Osteoblast (primary cell): ENCODE measurements around the gene TLCD3B. TPM values are rescaled to one million over a fixed set of nuclear protein-coding genes. Genes with fewer than 3 reads are reported as not detected.

Experiments used
- DNase-seq: peaks from one replicate; pipeline ENCODE4 v3.0.0; 2011; ENCODE audit warnings: low spot score, mixed read lengths; ENCODE audit not compliant: insufficient read length; ENCODE audit errors: missing footprints
- H2AFZ ChIP-seq: 2 replicates; pipeline ENCODE4 v1.6.0; 2011; ENCODE audit warnings: mild to moderate bottlenecking, low read length
- H3K27ac ChIP-seq: 2 replicates; pipeline ENCODE4 v1.5.1; 2011; ENCODE audit warnings: mild to moderate bottlenecking, low read depth, low read length, moderate library complexity
- H3K27me3 ChIP-seq: 2 replicates; pipeline ENCODE4 v1.6.0; 2012; ENCODE audit warnings: mild to moderate bottlenecking, control low read depth, inconsistent platforms, low read length, moderate library complexity; ENCODE audit not compliant: insufficient read depth
- H3K36me3 ChIP-seq: 2 replicates; pipeline ENCODE4 v1.5.1; 2011; ENCODE audit warnings: mild to moderate bottlenecking, low read length, control low read depth, moderate library complexity; ENCODE audit not compliant: insufficient read depth
- H3K4me1 ChIP-seq: 2 replicates; pipeline ENCODE4 v1.5.1; 2011; ENCODE audit warnings: mild to moderate bottlenecking, low read length, control low read depth, moderate library complexity; ENCODE audit not compliant: insufficient read depth
- H3K4me2 ChIP-seq: 2 replicates; pipeline ENCODE4 v1.6.0; 2011; ENCODE audit warnings: mild to moderate bottlenecking, low read length; ENCODE audit not compliant: insufficient read depth
- H3K4me3 ChIP-seq: fragments of 200-600 bp; sonication (generic); 3 replicates; pipeline ENCODE4 v1.5.1; 2012; ENCODE audit warnings: mild to moderate bottlenecking, low read length, inconsistent platforms; ENCODE audit not compliant: insufficient read depth
- H3K79me2 ChIP-seq: 2 replicates; pipeline ENCODE4 v1.6.0; 2012; ENCODE audit warnings: mild to moderate bottlenecking, low read length, control low read depth, inconsistent platforms; ENCODE audit not compliant: insufficient read depth
- H3K9me3 ChIP-seq: 2 replicates; pipeline ENCODE4 v1.5.1; 2011; ENCODE audit warnings: low read depth, low read length, control low read depth
- H4K20me1 ChIP-seq: 2 replicates; pipeline ENCODE4 v1.6.0; 2012; ENCODE audit warnings: mild to moderate bottlenecking, low read length, control low read depth; ENCODE audit not compliant: insufficient read depth
- total RNA-seq: library from RNA; depleted of rRNA; stranded (reverse); fragments of >200 nt; gene quantifications from 2 replicates; pipeline ENCODE4 v1.2.3, GENCODE V29; 2012
- TF ChIP-seq, protein P1 (sequence below): IDR thresholded peaks from 2 replicates; pipeline ENCODE4 v1.5.1; 2011; ENCODE audit warnings: mild to moderate bottlenecking, low read depth, low read length, moderate library complexity; ENCODE audit errors: extremely low read depth

TLCD3B gene
- total RNA-seq, 1 donor, result 0.36 TPM

DNA sequence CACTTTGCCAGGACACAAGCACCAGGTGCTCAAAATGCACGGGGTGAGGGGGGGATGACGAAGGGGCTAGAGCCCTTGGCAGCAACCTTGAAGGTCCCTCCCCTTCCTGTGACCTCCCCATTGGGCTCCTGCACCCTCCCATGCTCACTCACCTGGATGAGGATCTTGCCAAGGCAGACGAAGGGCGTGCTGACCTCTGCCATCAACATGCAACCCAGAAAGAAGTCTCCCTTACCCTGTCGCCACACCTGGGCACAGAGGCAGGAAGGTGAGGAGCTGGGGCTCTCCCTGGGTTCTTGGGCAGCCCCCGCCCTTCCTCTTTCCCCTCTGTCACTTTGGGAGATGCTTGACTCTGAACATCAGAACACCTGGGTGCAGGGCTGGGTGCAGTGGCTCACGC, 5.5 kb downstream of the TLCD3B start:
- TF ChIP-seq, protein P1, sequence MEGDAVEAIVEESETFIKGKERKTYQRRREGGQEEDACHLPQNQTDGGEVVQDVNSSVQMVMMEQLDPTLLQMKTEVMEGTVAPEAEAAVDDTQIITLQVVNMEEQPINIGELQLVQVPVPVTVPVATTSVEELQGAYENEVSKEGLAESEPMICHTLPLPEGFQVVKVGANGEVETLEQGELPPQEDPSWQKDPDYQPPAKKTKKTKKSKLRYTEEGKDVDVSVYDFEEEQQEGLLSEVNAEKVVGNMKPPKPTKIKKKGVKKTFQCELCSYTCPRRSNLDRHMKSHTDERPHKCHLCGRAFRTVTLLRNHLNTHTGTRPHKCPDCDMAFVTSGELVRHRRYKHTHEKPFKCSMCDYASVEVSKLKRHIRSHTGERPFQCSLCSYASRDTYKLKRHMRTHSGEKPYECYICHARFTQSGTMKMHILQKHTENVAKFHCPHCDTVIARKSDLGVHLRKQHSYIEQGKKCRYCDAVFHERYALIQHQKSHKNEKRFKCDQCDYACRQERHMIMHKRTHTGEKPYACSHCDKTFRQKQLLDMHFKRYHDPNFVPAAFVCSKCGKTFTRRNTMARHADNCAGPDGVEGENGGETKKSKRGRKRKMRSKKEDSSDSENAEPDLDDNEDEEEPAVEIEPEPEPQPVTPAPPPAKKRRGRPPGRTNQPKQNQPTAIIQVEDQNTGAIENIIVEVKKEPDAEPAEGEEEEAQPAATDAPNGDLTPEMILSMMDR, result no peak
- H2AFZ ChIP-seq, result no peak overlapping the region
- no peak overlapping the region for H3K27ac ChIP-seq
- no peak overlapping the region for H3K4me3 ChIP-seq
- H3K9me3 ChIP-seq, result no peaks in the 10 kb centered on the region
- DNase-seq, result peak; percentile 41
- H4K20me1 ChIP-seq, result no peaks in the 10 kb centered on the region
- peaks cover 31% of the 10 kb centered on the region for H3K27me3 ChIP-seq
- H3K4me1 ChIP-seq, result no peaks in the 10 kb centered on the region
- no peaks in the 10 kb centered on the region for H3K79me2 ChIP-seq
- H3K36me3 ChIP-seq, result no peaks in the 10 kb centered on the region
- H3K4me2 ChIP-seq, result no peak overlapping the region

DNA sequence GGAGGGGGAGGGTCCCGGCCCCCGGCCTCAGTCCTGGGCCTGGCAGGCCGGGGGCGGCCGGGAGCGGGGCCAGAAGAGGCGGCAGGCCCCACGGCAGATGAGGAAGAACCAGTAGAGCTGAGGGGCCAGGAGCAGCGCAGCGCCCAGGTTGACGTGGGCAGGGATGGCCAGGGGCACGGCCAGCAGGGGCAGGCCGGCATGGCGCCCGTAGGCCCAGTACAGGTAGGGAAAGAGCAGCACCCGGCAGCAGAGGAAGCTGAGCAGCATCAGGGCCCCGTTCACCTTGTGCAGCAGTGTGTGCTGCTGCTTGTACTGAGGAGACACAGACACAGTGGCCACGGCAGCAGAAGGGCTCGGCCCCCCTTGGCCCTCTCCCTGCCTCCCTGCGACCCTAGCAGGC, 5.9 kb downstream of the TLCD3B start:
- no peak overlapping the region for H2AFZ ChIP-seq

DNA sequence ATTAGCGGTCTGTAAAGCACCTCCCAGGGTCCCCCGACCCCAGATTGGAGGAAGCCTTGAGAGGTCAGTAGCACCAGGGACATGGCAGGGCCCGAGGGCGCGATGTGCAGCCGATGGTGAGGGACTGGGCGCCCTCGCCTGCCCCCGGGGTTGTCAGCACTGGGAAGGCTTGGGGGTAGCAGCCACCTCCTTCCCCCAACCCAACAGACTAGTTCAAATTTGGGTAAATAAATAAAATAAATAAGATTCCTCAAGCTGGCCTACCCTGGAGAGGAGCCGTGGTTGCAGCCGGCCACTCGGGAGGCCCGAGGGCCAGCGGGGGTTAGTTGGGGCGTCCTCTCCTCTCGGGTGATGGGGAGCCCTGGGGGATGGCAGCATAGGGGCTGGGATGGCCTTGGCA, 6.6 kb downstream of the TLCD3B start:
- no peak overlapping the region for H3K4me3 ChIP-seq
- H3K27ac ChIP-seq, result no peak overlapping the region
- H3K9me3 ChIP-seq, result no peaks in the 10 kb centered on the region
- peaks cover 21% of the 10 kb centered on the region for H3K27me3 ChIP-seq
- DNase-seq, result peak; percentile 47
- H3K36me3 ChIP-seq, result no peaks in the 10 kb centered on the region
- H4K20me1 ChIP-seq, result no peaks in the 10 kb centered on the region
- no peak overlapping the region for H3K4me2 ChIP-seq
- TF ChIP-seq, protein P1, result no peak
- H3K4me1 ChIP-seq, result no peaks in the 10 kb centered on the region
- no peaks in the 10 kb centered on the region for H3K79me2 ChIP-seq
- no peak overlapping the region for H2AFZ ChIP-seq

More for the DNA sequence above, 5.9 kb downstream of the TLCD3B start:
- Histone ChIP-seq H4K20me1 (no peaks in the 10 kb centered on the region), H3K27ac (no peak overlapping the region), H3K79me2 (no peaks in the 10 kb centered on the region), H3K4me1 (no peaks in the 10 kb centered on the region), H3K4me3 (no peak overlapping the region), H3K4me2 (no peak overlapping the region), H3K9me3 (no peaks in the 10 kb centered on the region), H3K27me3 (peaks cover 28% of the 10 kb centered on the region), H3K36me3 (no peaks in the 10 kb centered on the region)
- DNase-seq, result peak; percentile 27
- TF ChIP-seq, protein P1, result no peak

GRCh38 chr16:30023586-30023985, 7.5 kb downstream of the TLCD3B start:
- no peak overlapping the region for H3K4me2 ChIP-seq
- no peaks in the 10 kb centered on the region for H3K4me1 ChIP-seq
- no peak overlapping the region for H2AFZ ChIP-seq
- H3K9me3 ChIP-seq, result no peaks in the 10 kb centered on the region
- DNase-seq, result no peak
- no peaks in the 10 kb centered on the region for H3K36me3 ChIP-seq
- TF ChIP-seq, protein P1, result no peak
- H4K20me1 ChIP-seq, result no peaks in the 10 kb centered on the region
- H3K79me2 ChIP-seq, result no peaks in the 10 kb centered on the region
- H3K27ac ChIP-seq, result no peak overlapping the region
- H3K27me3 ChIP-seq, result peaks cover 12% of the 10 kb centered on the region
- no peak overlapping the region for H3K4me3 ChIP-seq
